Right atrium auricular region (tissue), 2 donors: Measurements from ENCODE around the gene BOLA1. TPM values are rescaled to one million over a fixed set of nuclear protein-coding genes. Genes with fewer than 3 reads are reported as not detected.
A peak's percentile ranks its signal among the peaks of the same experiment; 100 is the strongest.
"Not testable (repeated sequence)": the region's sequence is repeated elsewhere in the genome, so short reads cannot be mapped to it uniquely, and the experiment has no call there.

ENCODE experiments used
- DNase-seq: peaks from one replicate; pipeline ENCODE4 v3.0.0-alpha.2; 2019; ENCODE audit warnings: low spot score
- H3K27ac ChIP-seq, 2 donors: fragments of 200-600 bp; sonication (generic); 1 replicate in 1 of 2; 2 replicates in 1 of 2; pipeline ENCODE4 v1.5.1; 2016 to 2019
- H3K27me3 ChIP-seq, 2 donors: fragments of 200-600 bp; sonication (generic); one replicate each; pipeline versions ENCODE4 v1.5.1 to v1.6.0; 2017 to 2019
- H3K36me3 ChIP-seq: fragments of 200-600 bp; sonication (generic); one replicate; pipeline ENCODE4 v1.5.1; 2016
- H3K4me1 ChIP-seq, 2 donors: fragments of 200-600 bp; sonication (generic); one replicate each; pipeline versions ENCODE4 v1.5.1 to v1.6.0; 2017 to 2019
- H3K4me3 ChIP-seq, 2 donors: fragments of 200-600 bp; sonication (generic); 1 replicate in 1 of 2; 2 replicates in 1 of 2; pipeline ENCODE4 v1.5.1; 2017 to 2019; ENCODE audit warnings: mild to moderate bottlenecking in 1 of 2, moderate library complexity in 1 of 2
- H3K9me3 ChIP-seq, 2 donors: fragments of 200-600 bp; sonication (generic); one replicate each; pipeline ENCODE4 v1.5.1; 2019
- total RNA-seq, 2 donors: library from RNA; depleted of rRNA; stranded (reverse); fragments of >200 nt; gene quantifications; one replicate each; pipeline ENCODE4 v1.1.0, GENCODE V29; 2016
- TF ChIP-seq, protein P1 (sequence below), 2 donors: fragments of 200-600 bp; sonication (generic); IDR thresholded peaks; one replicate each; pipeline ENCODE4 v1.5.1; 2019; ENCODE audit warnings: antibody characterized with exemption in 2 of 2

Gene BOLA1
- total RNA-seq, 2 donors from 2014 or later, result 26.3 to 28.0 TPM

DNA sequence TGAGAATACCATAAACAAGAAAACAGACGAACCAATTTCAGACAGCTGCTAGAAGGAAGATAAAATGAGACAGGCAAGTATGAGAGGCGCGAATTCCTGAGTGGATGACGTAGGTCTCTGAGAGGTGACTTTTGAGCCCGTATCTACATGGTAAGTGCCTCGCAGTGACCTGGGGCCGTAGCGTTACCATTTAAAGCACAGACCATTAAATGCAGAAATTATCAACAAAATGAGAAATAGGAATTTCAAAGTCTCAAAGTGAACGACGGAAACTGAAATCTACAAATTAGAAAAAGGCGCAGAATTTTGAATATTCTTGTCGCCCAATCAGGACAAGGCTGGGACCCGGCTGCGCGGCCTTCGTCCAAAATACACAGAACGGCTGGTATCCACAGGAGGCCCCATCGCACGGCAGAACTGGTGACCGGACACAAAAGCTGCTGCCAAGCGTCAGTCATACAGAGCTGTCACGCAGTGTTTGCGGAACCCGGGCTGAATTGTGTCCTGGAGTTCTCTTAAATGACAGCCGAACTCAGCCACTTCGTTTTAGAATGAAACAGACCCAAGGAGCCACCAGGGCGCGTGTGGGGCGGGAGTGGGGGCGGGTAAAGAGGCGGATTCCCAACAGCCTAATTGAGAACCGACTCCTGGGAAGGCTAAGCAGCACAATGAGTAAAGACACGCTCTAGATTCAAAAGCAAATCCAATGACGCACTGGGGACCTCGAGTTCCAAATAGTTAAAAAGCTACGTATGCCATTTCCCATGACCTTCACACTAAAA, 13.8 kb upstream of the BOLA1 start:
- TF ChIP-seq, protein P1, sequence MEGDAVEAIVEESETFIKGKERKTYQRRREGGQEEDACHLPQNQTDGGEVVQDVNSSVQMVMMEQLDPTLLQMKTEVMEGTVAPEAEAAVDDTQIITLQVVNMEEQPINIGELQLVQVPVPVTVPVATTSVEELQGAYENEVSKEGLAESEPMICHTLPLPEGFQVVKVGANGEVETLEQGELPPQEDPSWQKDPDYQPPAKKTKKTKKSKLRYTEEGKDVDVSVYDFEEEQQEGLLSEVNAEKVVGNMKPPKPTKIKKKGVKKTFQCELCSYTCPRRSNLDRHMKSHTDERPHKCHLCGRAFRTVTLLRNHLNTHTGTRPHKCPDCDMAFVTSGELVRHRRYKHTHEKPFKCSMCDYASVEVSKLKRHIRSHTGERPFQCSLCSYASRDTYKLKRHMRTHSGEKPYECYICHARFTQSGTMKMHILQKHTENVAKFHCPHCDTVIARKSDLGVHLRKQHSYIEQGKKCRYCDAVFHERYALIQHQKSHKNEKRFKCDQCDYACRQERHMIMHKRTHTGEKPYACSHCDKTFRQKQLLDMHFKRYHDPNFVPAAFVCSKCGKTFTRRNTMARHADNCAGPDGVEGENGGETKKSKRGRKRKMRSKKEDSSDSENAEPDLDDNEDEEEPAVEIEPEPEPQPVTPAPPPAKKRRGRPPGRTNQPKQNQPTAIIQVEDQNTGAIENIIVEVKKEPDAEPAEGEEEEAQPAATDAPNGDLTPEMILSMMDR (IDR thresholded peaks at IDR 0.05), result no peak
- Histone ChIP-seq H3K27ac (peak overlapping the region; percentile 95 to 99), H3K4me1 (peaks cover 0 to 19% of the 10 kb centered on the region in 2 donors), H3K9me3 (no peaks in the 10 kb centered on the region), H3K27me3 (no peaks in the 10 kb centered on the region), H3K36me3 (no peaks in the 10 kb centered on the region), H3K4me3 (peak overlapping the region; percentile 66 to 78)
- peak; percentile 96 for DNase-seq

DNA sequence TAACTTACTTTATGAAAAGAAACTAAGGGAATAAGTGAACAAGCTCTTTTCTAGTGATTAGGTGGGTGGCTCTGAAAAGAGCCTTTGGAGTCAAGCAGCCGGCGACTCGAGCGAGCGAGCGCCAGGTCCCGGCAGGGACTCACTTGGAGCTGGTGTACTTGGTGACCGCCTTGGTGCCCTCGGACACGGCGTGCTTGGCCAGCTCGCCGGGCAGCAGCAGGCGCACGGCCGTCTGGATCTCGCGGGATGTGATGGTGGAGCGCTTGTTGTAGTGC, 13.3 kb upstream of the BOLA1 start:
- not testable (repeated sequence) for H3K9me3 ChIP-seq, H3K36me3 ChIP-seq, H3K27me3 ChIP-seq
- H3K27ac ChIP-seq, result peak overlapping the region; percentile 95 to 99
- H3K4me1 ChIP-seq, result peaks cover 0 to 19% of the 10 kb centered on the region in 2 donors
- peak; percentile 60 for DNase-seq
- peak overlapping the region; percentile 66 to 78 for H3K4me3 ChIP-seq

DNA sequence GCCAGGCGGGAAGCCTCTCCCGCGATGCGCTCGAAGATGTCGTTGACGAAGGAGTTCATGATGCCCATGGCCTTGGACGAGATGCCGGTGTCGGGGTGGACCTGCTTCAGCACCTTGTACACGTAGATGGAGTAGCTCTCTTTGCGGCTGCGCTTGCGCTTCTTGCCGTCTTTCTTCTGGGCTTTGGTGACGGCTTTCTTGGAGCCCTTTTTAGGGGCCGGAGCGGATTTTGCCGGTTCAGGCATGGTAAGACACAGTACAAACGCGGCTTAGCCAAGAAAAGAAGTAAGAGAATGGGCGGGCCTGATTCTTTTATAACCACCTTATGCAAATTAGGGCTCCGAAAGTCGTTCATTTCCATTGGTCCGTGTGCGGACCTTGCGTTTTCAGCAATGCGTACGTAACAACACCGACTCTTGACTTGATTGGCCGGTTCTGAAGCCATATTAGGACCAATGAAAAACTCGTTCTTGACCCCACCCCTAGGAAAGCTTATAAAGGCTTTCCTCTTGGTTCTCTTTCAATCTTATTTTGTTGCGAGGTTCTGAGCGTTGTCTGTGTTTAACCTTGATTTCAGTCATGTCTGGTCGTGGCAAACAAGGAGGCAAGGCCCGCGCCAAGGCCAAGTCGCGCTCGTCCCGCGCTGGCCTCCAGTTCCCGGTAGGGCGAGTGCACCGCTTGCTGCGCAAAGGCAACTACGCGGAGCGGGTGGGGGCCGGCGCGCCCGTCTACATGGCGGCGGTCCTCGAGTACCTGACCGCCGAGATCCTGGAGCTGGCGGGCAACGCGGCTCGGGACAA, 12.8 kb upstream of the BOLA1 start:
- Histone ChIP-seq H3K9me3 (no peaks in the 10 kb centered on the region), H3K27ac (peak overlapping the region; percentile 95 to 99), H3K36me3 (no peaks in the 10 kb centered on the region), H3K27me3 (no peaks in the 10 kb centered on the region), H3K4me3 (peak overlapping the region; percentile 66 to 78), H3K4me1 (peaks cover 0 to 19% of the 10 kb centered on the region in 2 donors)
- DNase-seq, result peak; percentile 97
- TF ChIP-seq, protein P1 (IDR thresholded peaks at IDR 0.05), result no peak

DNA sequence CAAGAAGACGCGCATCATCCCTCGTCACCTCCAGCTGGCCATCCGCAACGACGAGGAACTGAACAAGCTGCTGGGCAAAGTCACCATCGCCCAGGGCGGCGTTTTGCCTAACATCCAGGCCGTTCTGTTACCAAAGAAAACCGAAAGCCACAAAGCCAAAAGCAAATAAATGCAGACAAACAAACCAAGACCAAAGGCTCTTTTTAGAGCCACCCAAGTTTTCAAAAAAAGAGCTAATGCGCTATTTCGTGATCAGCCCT, 12.2 kb upstream of the BOLA1 start:
- H3K27me3 ChIP-seq, H3K36me3 ChIP-seq, DNase-seq, H3K9me3 ChIP-seq: not testable (repeated sequence)
- peak overlapping the region; percentile 95 to 99 for H3K27ac ChIP-seq
- H3K4me3 ChIP-seq, result peak overlapping the region; percentile 64 to 66
- H3K4me1 ChIP-seq, result peaks cover 0 to 19% of the 10 kb centered on the region in 2 donors

DNA sequence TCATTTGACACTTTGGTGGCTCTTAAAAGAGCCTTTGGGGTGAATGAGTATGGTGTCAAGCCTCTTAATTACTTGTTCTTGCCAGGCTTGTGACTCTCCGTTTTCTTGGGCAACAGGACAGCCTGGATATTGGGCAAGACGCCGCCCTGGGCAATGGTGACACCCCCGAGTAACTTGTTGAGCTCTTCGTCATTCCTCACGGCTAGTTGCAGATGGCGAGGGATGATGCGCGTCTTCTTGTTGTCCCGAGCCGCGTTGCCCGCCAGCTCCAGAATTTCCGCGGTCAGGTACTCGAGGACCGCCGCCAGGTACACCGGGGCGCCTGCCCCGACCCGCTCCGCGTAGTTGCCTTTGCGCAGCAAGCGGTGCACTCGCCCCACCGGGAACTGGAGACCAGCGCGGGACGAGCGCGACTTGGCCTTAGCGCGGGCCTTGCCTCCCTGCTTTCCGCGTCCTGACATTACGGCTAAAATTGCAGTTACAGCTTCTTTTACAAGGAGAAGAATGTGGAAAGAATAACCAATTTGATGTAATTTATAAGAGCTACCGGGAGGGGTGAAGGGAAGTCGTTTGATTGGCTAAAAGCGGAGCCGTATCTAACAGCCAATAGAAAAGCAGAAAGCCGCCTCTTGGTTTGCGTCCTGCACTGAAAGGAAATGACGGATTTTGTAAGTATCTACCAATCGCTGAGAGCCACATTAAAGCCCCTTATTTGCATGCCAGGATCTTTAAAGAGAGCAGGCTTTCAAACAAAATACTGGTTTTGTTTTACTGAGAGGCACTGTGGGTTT, 11.7 kb upstream of the BOLA1 start:
- DNase-seq, result peak; percentile 95
- Histone ChIP-seq H3K4me3 (peak overlapping the region; percentile 64 to 66), H3K27me3 (no peaks in the 10 kb centered on the region), H3K27ac (peak overlapping the region; percentile 95 to 99), H3K4me1 (peaks cover 0 to 19% of the 10 kb centered on the region in 2 donors), H3K36me3 (no peaks in the 10 kb centered on the region), H3K9me3 (no peaks in the 10 kb centered on the region)
- TF ChIP-seq, protein P1 (IDR thresholded peaks at IDR 0.05), result no peak

DNA sequence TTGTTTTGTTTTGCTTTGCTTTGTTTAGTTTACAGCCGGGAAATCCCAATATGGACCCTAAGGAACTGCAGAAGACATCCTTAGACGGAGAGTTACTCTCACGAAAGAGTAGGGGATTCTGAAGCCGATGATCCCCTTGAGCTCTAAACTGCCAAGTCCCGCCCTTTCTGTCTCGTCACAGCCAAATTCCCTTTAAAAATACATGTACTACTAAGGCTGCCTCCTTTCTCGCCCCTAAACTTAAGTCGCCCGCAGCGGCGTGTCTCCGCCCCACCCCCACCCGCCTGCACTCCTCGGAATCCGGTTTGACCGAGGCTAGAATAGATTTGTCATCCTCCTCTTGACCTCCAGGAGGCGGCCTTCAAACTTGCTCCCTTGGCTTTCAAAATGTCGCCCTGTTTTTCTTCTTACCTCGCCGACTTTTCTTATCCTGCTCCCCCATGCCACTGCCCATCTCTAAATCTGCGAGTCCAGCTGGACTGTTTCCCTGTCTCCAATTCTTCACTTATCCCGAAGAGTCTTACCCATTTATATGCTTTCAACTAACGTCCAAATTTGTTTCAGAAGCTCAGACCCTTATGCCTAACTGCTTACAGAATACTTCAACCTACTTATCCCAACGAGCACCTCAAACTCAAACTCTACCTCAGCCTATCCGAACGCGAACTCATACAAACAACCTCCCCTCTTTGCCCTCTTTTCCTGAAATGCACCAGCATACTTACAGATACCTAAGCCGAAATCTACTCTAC, 10.9 kb upstream of the BOLA1 start:
- peak; percentile 85 for DNase-seq
- H3K4me1 ChIP-seq, result peaks cover 0 to 18% of the 10 kb centered on the region in 2 donors
- peak overlapping the region; percentile 95 to 99 for H3K27ac ChIP-seq
- no peaks in the 10 kb centered on the region for H3K9me3 ChIP-seq
- H3K27me3 ChIP-seq, result no peaks in the 10 kb centered on the region
- H3K36me3 ChIP-seq, result no peaks in the 10 kb centered on the region
- TF ChIP-seq, protein P1 (IDR thresholded peaks at IDR 0.05), result peak; percentile 11 to 69
- peak overlapping the region; percentile 64 to 66 for H3K4me3 ChIP-seq
